ENCODE measurements around the gene TSPAN19. TPM values are rescaled to one million over a fixed set of nuclear protein-coding genes. Genes with fewer than 3 reads are reported as not detected.

Gene TSPAN19
- total RNA-seq, 3 donors from 2014 or later = not detected

GRCh38 chr12:84982888-84983287 lies 53.2 kb downstream of the TSPAN19 start:
- no peaks in the 10 kb centered on the region for H3K4me1 ChIP-seq
- DNase-seq (ENCODE audit: low spot score in 2 of 2) = no peak
- intact Hi-C loops (cut with DNase I; ENCODE audit: low total_unique reads) = no loop called here

GRCh38 chr12:84978921-84979320 lies 57.2 kb downstream of the TSPAN19 start:
- Histone ChIP-seq H3K4me1 (no peaks in the 10 kb centered on the region), H3K27ac (no peak overlapping the region), H3K9me3 (no peaks in the 10 kb centered on the region), H3K27me3 (no peaks in the 10 kb centered on the region), H3K4me3 (no peak overlapping the region), H3K36me3 (no peaks in the 10 kb centered on the region)
- TF ChIP-seq POLR2A (IDR thresholded peaks at IDR 0.05) (no peak), CTCF (IDR thresholded peaks at IDR 0.05) (no peak), POLR2AphosphoS5 (IDR thresholded peaks at IDR 0.05) (no peak)
- intact Hi-C loops (cut with DNase I; ENCODE audit: low total_unique reads) = no loop called here
- DNase-seq (ENCODE audit: low spot score in 2 of 2) = no peak

More at GRCh38 chr12:84982888-84983287, 53.2 kb downstream of the TSPAN19 start:
- Histone ChIP-seq H3K4me3 (no peak overlapping the region), H3K36me3 (no peaks in the 10 kb centered on the region), H3K9me3 (no peaks in the 10 kb centered on the region), H3K27me3 (no peaks in the 10 kb centered on the region), H3K27ac (no peak overlapping the region)
- no peak for TF ChIP-seq POLR2A (IDR thresholded peaks at IDR 0.05)

GRCh38 chr12:84976133-84976532 lies 59.9 kb downstream of the TSPAN19 start:
- H3K9me3 ChIP-seq = no peaks in the 10 kb centered on the region
- no peak for DNase-seq (ENCODE audit: low spot score in 2 of 2)

GRCh38 chr12:84974155-84974815 lies 61.8 kb downstream of the TSPAN19 start:
- Histone ChIP-seq H3K4me3 (no peak overlapping the region), H3K27me3 (no peaks in the 10 kb centered on the region), H3K27ac (no peak overlapping the region), H3K9me3 (no peaks in the 10 kb centered on the region), H3K4me1 (no peaks in the 10 kb centered on the region), H3K36me3 (no peaks in the 10 kb centered on the region)
- no peak for TF ChIP-seq CTCF (IDR thresholded peaks at IDR 0.05)
- TF ChIP-seq POLR2A (IDR thresholded peaks at IDR 0.05) = no peak
- TF ChIP-seq POLR2AphosphoS5 (IDR thresholded peaks at IDR 0.05) = no peak
- no peak for DNase-seq (ENCODE audit: low spot score in 2 of 2)
- intact Hi-C loops (cut with DNase I; ENCODE audit: low total_unique reads) = no loop called here

More at GRCh38 chr12:84976133-84976532, 59.9 kb downstream of the TSPAN19 start:
- H3K4me3 ChIP-seq = no peak overlapping the region
- TF ChIP-seq CTCF (IDR thresholded peaks at IDR 0.05) = no peak
- no peak overlapping the region for H3K27ac ChIP-seq
- no peaks in the 10 kb centered on the region for H3K27me3 ChIP-seq
- H3K4me1 ChIP-seq = no peaks in the 10 kb centered on the region
- intact Hi-C loops (cut with DNase I; ENCODE audit: low total_unique reads) = no loop called here
- no peaks in the 10 kb centered on the region for H3K36me3 ChIP-seq

GRCh38 chr12:84973026-84973425 lies 63.1 kb downstream of the TSPAN19 start:
- no peak for DNase-seq (ENCODE audit: low spot score in 2 of 2)
- Histone ChIP-seq H3K4me1 (no peaks in the 10 kb centered on the region), H3K27me3 (no peaks in the 10 kb centered on the region), H3K27ac (no peak overlapping the region), H3K36me3 (no peaks in the 10 kb centered on the region), H3K9me3 (no peaks in the 10 kb centered on the region), H3K4me3 (no peak overlapping the region)
- TF ChIP-seq POLR2AphosphoS5 (IDR thresholded peaks at IDR 0.05) = no peak
- TF ChIP-seq POLR2A (IDR thresholded peaks at IDR 0.05) = no peak
- TF ChIP-seq CTCF (IDR thresholded peaks at IDR 0.05) = no peak
- intact Hi-C loops (cut with DNase I; ENCODE audit: low total_unique reads) = no loop called here

Measured in breast epithelium (tissue), 4 donors.